ENCODE results near the gene ERICH3.
"Not testable (repeated sequence)": the region's sequence is repeated elsewhere in the genome, so short reads cannot be mapped to it uniquely, and the experiment has no call there.

Gene ERICH3

DNA sequence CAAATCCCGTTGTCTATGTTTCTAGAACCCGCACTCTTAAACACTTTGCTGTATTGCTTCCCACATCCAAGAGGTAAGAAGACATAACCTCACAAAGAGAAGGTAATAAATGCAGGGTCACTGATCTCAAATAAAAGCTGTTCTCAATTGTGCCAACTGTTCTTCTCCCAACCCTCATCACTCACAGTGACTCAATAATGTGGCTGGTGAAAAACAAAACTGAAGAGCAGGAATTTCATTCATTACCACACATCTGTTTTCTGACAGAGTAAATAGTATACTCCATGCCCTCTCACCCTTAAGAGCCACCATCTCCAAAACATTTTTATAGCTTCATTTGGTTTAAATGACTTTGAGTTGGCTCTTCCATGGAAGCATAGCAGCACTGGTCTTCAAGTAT lies 6.2 kb upstream of the ERICH3 start:
- TF ChIP-seq, protein P1, sequence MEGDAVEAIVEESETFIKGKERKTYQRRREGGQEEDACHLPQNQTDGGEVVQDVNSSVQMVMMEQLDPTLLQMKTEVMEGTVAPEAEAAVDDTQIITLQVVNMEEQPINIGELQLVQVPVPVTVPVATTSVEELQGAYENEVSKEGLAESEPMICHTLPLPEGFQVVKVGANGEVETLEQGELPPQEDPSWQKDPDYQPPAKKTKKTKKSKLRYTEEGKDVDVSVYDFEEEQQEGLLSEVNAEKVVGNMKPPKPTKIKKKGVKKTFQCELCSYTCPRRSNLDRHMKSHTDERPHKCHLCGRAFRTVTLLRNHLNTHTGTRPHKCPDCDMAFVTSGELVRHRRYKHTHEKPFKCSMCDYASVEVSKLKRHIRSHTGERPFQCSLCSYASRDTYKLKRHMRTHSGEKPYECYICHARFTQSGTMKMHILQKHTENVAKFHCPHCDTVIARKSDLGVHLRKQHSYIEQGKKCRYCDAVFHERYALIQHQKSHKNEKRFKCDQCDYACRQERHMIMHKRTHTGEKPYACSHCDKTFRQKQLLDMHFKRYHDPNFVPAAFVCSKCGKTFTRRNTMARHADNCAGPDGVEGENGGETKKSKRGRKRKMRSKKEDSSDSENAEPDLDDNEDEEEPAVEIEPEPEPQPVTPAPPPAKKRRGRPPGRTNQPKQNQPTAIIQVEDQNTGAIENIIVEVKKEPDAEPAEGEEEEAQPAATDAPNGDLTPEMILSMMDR (IDR thresholded peaks at IDR 0.05; ENCODE audit: low read depth, low read length): no peak
- DNase-seq (ENCODE audit: extremely low read depth, low read depth): no peak

DNA sequence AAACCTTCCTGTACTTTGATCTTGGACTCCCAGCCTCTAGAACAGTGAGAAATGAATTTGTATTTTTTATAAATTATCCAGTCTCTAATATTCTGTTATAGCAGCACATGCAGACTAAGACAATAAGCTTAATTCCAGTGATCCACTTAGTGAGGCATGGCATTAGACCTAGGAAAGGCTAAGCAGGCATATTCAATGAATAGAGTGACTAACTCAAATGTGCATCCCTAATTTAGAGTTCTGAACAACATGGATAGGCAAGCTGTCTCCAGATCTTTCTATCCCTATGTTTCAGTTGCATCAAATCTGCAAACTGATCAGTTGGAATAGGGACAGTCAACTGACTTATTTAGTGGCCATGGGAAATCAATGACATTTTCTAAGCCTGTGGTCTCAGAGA lies 4.3 kb upstream of the ERICH3 start:
- no peak for DNase-seq (ENCODE audit: extremely low read depth, low read depth)
- TF ChIP-seq, protein P1 (IDR thresholded peaks at IDR 0.05; ENCODE audit: low read depth, low read length): no peak

DNA sequence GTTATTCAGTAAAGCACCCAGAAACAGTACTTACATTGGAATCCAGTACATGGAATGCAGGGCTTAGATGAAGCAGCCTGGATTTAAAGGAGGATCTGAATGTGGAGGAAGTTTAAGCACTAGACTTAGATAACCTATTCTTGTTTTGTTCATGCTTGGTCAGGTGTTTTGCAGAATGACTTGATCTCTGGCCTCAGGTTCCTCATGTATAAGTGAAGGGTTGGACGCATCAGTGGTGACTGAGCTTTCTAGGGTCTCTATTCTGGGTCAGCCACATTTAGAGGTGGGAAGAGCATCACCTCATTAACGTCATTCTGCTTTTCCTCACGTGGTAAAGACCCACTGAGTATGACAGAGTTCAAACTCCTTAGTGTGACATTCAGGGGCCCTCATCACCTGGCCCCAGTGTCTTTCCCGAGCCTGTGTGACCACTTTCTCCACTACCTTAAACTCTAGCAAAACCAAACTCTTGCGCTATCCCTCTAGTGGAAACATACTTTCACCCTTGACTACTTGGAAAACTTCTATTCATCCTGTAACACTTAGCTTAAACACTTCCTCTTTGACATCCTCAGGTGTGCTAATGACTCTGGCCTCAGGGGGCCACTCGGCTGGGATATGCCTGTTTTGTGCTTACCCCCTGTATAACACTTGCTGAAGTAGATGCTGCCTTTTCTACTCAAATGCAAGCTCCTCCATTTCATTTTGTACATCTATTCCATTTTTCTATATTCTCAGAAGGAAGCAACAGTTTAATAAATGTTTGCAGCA lies 871 bp upstream of the ERICH3 start:
- TF ChIP-seq, protein P1 (IDR thresholded peaks at IDR 0.05; ENCODE audit: low read depth, low read length): no peak
- DNase-seq (ENCODE audit: extremely low read depth, low read depth): no peak

DNA sequence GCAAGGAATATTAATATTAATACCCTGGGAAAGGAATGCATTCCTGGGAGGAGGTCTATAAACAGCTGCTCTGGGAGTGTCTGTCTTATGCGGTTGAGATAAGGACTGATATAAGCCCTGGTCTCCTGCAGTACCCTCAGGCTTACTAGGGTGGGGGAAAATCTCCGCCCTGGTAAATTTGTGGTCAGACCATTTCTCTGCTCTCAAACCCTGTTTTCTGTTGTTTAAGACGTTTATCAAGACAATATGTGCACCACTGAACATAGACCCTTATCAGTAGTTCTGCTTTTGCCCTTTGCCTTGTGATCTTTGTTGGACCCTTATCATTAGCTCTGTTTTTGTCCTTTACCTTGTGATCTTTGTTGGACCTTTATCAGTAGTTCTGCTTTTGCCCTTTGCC lies 2.7 kb downstream of the ERICH3 start:
- DNase-seq (ENCODE audit: extremely low read depth, low read depth): not testable (repeated sequence)

DNA sequence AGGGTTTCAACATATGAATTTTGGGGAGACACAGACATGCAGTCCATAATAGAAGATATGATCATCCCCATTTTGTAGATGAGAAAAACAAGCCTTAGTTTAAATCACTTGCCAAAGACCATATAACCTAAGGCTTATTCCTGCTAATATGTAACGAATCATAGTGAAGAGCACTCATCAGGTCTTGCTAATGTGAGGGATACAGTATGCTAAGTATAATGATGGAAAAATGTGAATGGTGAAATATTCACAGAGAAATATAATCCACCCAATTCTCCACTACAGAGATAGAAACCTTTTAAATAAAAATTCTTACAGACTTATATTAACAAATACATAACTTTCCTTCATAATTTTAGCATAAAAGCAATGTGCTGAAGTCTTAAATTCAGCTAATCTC lies 18.9 kb downstream of the ERICH3 start:
- TF ChIP-seq, protein P1 (IDR thresholded peaks at IDR 0.05; ENCODE audit: low read depth, low read length): no peak
- no peak for DNase-seq (ENCODE audit: extremely low read depth, low read depth)

DNA sequence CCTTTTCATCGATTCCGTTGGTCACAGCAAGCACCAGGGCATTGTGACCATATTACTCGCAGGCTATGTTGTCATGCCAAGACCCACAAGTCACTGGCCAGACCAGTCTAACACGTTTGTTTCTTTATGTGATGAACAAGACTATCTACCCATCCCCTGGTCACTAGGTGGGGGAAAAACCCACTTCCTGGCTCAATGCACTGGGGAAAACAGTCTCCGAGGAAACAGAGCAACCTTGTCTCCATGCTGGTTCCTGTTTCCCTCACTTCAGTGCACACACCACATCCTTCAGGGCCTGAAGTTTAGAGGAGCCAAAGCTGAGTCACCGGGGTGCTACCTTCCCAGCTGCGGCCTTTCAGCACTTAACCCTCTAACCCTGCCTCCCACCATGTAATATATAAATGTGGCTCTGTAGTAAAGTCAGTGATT lies 20.9 kb downstream of the ERICH3 start:
- no peak for DNase-seq (ENCODE audit: extremely low read depth, low read depth)
- TF ChIP-seq, protein P1 (IDR thresholded peaks at IDR 0.05; ENCODE audit: low read depth, low read length): no peak

DNA sequence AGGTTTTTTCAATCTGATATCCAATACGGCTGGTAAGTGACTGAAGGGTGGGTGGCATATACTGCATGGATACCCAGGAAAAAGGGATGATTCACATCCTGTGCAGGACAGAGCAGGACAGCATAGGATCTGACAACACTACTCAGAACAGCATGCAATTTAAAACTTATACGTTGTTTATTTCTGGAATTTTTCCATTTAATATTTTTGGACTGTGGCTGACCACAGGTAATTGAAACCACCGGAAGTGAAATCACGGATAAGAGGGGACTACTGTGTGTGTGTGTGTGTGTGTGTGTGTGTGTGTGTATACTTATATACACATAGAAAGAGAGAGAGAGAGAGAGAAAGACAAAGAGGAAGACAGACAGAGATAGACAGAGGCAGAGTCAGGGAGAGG lies 23.0 kb downstream of the ERICH3 start:
- TF ChIP-seq, protein P1 (IDR thresholded peaks at IDR 0.05; ENCODE audit: low read depth, low read length): no peak
- no peak for DNase-seq (ENCODE audit: extremely low read depth, low read depth)

DNA sequence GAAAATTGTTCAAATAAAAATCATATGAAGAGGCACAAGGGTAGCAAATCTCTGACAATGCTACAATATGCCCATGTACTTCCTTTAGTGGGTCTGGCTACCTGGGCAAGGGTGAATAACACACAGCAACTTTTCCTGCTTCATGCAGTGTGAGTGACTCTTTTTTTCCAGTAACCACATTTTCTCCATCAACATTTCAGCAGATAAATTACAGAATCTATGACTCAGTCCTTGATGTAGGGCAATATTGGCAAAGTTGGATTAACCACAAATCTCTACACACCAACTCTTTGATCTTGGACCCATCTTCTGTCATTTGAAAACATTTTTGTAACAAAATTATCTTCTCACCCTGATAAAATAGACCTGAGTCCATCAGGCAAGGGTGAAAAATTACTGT lies 31.7 kb downstream of the ERICH3 start:
- TF ChIP-seq, protein P1 (IDR thresholded peaks at IDR 0.05; ENCODE audit: low read depth, low read length): no peak
- no peak for DNase-seq (ENCODE audit: extremely low read depth, low read depth)

Measured in AG09319 (cell line).